NCI-H2107 treated with DMSO at 0.1 percent for 48 hours (cell line): Measurements from ENCODE around the gene BNC2.

Experiments used
- DNase-seq: peaks from one replicate; lab custom pipeline; 2025; ENCODE audit not compliant: unreplicated experiment; lab: John Stamatoyannopoulos, UW

BNC2 gene

DNA sequence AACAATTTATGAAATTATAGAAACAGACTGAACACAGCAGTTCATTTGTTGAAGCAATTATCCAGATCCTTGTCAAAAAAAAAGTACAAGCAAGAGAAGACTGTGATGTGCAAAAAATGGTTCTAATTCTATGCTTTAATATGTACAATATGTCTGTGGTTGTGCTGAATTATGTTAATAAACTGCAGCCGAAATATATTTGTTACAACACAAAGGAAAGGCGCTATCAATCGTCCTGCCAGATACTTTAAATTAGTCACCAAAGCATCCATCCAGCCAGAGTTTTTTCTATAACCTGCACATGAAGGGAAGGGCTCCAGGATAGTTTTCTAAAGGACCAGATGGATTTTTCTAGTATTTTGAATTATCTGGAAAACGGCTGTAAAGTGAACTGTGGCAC lies 259.5 kb downstream of the BNC2 start:
- no peak for DNase-seq

- no peak for DNase-seq
These were observed 259.9 kb downstream of the BNC2 start for GRCh38 chr9:16610538-16610937.

DNA sequence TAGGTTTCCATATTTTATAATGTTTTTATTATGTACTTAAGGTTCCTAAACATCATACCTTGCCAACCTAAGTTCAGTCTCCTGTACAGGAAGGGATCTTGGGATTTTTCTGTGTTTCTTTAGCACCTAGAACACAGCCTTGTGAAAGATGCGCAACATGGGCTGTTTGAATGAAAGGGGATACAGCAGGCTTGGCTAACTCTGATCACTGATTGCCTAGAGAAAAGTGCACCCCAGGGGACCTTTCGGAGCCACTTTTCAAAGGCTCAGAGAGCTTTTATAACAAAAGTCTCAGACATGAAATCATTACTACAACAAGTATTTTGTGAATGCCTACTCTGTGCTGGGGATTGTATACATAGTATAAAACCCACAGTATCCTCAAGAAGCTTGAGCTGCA lies 261.6 kb downstream of the BNC2 start:
- DNase-seq, result peak; percentile 30

GRCh38 chr9:16602494-16602893 lies 268.0 kb downstream of the BNC2 start:
- DNase-seq, result no peak

- DNase-seq, result no peak
These were observed 268.5 kb downstream of the BNC2 start for GRCh38 chr9:16601991-16602390.

DNA sequence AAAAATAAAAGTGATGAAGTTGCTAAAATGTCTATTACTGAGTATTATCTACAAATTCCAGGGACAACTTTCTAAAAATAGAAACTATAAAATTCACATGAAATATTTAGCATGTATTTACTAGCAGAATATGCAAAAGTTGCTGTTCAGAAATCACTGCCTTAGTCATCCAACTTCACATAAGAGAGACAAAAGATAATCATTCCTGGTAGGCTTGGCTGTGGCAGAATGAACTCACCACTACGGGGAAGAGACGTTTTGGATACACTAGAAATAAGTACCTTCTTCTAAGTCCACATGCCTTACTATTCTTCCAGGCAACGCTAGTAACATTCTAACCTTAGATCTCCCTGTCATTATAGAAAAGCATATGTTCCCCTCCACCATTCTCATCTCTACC lies 272.2 kb downstream of the BNC2 start:
- no peak for DNase-seq

DNA sequence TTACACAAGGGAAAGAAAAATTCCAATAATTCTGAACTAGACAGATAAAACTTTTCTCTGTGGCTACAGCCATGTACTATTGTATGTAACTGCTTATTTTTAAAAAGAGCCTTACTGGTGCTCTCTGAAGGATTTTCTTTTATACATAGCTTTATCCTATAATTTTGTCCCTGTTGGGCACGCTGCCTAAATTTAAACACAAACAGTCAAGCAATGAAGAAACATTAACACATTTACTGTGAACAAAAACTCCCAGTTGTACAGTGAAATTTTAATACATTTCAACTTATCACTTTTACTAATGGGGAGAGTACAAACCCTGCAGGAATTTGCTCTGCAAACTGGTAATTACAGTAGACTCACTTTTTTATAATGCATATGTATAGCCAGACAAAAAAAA lies 273.3 kb downstream of the BNC2 start:
- no peak for DNase-seq

- DNase-seq, result no peak
These were observed 275.2 kb downstream of the BNC2 start for GRCh38 chr9:16595227-16595626.

DNA sequence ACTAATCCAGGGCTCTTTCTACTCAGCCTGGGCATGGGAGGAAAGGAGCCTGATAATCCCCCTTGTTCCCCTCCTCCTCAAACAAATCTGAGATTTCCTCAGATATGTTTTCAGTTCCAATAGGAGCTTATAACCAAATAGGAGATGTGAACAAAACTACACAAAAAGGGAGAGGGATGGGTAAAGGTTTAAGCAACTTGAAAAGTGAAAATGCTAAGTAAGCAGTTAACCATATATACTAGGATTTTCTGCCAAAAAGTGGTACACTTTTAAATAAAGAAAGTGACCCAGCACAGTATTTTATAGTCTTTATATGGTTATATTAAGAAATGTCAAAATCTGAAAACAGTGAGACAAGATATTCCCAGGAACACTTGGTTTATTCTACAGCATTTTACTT lies 275.7 kb downstream of the BNC2 start:
- DNase-seq, result no peak

GRCh38 chr9:16593746-16594145 lies 276.7 kb downstream of the BNC2 start:
- DNase-seq, result no peak

- DNase-seq, result no peak
These were observed 279.4 kb downstream of the BNC2 start for GRCh38 chr9:16591092-16591491.

DNA sequence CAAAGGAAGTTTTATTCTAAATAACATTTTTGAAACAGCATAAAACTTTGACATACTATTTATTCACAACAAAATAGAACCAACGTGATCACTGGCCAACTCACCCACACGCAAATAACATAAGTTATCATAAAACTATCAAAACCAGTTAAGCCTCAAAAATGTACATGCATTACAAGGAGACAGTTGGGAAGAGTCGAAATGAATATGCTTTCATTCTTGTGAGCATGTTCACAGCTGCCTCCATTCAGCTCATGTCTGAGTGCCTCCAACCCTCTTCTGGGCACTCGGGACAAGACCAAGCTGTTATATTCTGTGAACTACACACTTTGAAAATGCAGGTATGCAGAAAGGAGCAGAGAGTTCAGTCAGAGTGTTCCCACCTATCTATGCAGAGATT lies 284.9 kb downstream of the BNC2 start:
- DNase-seq, result no peak

GRCh38 chr9:16579872-16580432 lies 290.5 kb downstream of the BNC2 start:
- no peak for DNase-seq

DNA sequence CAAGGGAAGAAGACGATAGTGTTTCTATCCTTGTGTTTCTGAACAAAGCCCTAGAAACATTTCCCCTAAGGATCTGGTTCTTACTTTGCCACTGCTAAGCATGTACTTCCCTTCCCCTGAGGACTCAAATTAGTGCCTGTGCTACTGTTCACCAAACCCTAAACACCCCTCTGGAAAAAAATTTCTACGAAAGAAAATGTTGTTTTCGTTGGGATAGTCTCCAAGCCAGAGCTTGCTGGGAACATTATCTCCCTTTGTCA lies 294.6 kb downstream of the BNC2 start:
- no peak for DNase-seq

- peak; percentile 1 for DNase-seq
These were observed 295.1 kb downstream of the BNC2 start for GRCh38 chr9:16575142-16575985.

DNA sequence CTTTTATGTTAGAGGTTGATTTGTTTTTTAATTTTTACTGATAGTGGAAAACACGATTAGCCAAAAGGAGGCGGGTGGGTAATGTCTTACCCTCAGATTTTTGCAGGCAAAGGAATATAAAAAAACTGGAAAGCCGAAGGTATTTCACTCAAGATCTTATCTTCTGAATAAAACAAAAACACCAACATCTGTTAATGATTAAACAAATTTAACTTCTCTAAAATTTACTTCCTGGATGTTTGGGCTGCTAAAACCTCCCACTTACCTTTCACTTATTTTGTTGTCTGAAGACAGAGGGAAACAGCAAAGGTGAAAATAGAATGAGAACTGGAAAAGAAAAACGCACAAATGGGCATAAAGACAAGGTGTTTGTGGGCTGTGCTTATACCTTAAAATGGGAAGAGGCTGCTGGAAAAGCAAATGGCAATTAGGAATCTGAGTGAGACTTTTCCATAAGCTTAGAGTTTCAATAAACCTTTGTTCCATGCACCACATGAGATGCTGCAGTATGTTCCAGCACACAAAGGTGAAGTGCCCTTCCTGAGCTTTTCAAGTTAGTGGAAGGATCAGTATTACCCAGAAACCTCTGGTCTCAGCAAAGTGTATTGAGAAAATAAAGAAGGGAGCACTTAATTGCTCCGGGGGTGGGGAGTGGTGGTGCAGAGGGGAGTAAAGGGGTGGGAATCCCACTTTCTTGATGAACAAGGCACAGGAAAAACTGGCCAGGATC lies 298.3 kb downstream of the BNC2 start:
- peak; percentile 8 for DNase-seq

DNA sequence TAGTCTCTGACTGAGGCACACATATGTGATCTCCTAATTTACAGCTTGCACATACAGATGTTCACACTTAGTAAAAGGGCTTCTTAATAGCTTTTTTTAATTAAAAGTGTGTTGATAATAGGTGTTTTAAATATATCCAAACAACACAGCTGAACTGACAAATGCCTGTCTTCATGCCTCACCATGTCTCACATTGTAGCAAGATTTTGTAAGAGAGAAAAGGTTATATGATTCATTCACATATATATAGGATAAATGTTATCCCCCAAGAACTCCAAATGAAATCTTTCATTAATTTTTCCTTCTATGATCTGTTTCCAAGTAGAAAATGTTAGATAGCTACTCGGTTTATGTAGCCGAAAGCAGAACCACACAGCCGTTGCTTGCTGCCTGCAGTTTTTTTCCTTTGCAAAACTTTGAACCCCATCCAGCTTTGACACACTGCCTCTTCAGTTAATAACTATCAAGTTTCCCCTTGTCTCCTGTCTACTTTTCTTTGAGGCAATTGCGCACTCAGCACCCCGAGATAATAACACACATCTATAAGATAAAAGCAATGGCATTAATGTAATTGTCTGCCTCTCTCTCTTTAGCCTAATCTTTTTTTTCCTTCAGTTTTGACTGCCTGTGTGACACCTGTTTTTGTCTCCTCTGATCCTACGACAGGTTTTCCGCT lies 299.2 kb downstream of the BNC2 start:
- peak; percentile 34 for DNase-seq

DNA sequence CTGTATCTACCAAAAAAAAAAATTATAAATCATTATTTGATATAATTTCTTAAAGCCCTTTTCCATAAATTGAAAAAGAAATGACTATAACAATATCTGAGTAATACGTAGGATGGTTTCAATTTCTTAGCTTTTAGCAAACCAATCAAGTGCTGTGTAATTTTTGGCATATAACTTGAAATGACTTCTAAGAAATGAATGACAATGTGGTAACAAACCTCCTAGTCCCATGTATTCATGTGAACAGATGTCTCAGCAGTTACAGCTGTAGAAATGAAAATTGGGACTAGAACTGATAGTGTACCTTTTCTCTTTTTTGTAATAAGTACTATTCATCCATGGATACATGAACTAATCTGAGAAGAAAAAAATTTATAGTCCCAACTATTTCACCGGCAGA lies 307.0 kb downstream of the BNC2 start:
- no peak for DNase-seq

DNA sequence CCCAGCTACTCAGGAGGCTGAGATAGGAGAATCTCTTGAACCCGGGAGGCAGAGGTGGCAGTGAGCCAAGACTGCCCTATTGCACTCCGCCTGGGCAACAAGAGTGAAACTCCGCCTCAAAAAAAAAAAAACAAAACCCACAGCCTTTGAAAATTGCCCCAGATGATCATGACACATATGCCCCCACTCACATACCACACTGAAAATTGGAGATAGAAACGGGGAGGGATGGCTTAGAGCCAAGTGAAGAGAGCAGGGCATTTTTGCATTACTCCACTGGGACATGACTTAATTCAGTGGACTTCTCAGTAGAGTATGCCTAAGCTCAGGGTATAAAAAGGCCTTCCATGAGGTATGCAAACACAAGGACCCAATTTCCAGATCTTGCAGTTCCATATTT lies 309.3 kb downstream of the BNC2 start:
- DNase-seq, result no peak

DNA sequence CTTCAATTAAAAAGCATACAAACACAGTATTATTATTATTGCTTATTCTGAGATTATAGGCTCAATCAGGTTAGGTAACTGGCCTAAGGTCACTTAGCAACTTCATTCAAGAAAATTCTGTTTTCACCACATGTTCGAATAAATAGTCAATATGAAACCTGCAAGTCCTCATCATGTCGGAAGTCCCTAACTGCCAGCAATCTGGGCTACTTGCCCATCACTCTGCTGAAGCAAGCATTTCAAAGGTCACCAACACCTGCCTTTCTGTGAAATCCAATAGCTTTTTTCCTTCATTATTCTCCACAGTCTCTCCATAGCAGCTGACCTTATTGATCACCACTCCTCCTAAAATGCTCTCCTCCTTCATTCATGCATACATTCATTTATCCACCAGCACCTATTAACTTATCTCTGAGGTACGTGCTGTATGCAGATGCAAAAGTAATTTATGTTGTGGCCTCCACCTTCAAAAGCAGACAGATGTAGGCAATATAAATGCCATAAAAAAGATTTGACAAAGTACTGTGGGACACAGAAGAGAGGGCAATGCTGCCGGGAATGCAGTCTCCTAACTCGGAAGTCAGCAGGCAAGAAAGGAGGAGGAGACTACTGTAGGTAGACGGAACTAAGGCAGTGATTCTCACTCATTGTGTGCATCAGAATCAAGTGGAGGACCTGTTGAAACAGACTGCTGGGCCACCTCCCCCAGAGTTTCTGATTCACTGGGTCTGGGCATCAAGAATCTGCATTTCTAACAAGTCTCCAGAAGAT lies 310.9 kb downstream of the BNC2 start:
- DNase-seq, result peak; percentile 40

DNA sequence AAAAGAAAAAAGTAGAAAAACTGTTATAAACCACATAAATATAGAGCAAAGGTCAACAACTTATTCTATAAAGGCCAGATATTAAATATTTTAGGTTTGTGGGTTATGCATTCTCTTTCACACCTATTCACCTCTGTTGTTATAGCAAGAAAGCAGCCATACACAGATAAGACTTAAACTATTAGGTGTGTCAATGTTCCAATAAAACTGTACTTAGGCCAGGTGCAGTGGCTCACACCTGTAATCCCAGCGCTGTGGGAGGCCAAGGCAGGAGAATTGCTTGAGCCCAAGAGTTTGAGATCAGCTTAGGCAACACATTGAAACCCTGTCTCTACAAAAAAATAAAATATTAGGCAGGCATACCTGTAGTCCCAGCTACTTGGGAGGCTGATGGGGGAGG lies 314.7 kb downstream of the BNC2 start:
- DNase-seq, result no peak
